Measurements from ENCODE around the gene MND1.

MND1 gene

GRCh38 chr4:153344131-153345011 is at the start of gene MND1:
MND1 (plus strand) TSS chr4:153344688; CDS start chr4:153344738, 50 bp downstream.
- DNase-seq, result peak; percentile 4

- no peak for DNase-seq
Observed at GRCh38 chr4:153295131-153295755, 49.2 kb upstream of the MND1 start.

- no peak for DNase-seq
Observed at GRCh38 chr4:153296040-153296823, 48.3 kb upstream of the MND1 start.

GRCh38 chr4:153297116-153297515 is 47.4 kb upstream of the MND1 start:
- no peak for DNase-seq

GRCh38 chr4:153310793-153311192 is 33.7 kb upstream of the MND1 start:
- no peak for DNase-seq

GRCh38 chr4:153314915-153315314 is 29.6 kb upstream of the MND1 start:
- DNase-seq, result no peak

GRCh38 chr4:153318696-153319320 is 25.7 kb upstream of the MND1 start:
- no peak for DNase-seq

GRCh38 chr4:153322791-153323190 is 21.7 kb upstream of the MND1 start:
- no peak for DNase-seq

- DNase-seq, result no peak
Observed at GRCh38 chr4:153324046-153324445, 20.4 kb upstream of the MND1 start.

- no peak for DNase-seq
Observed at GRCh38 chr4:153325558-153325957, 18.9 kb upstream of the MND1 start.

- DNase-seq, result no peak
Observed at GRCh38 chr4:153326513-153326912, 18.0 kb upstream of the MND1 start.

GRCh38 chr4:153327247-153327646 is 17.2 kb upstream of the MND1 start:
- no peak for DNase-seq

- DNase-seq, result no peak
Observed at GRCh38 chr4:153332936-153333335, 11.6 kb upstream of the MND1 start.

- no peak for DNase-seq
Observed at GRCh38 chr4:153333874-153334273, 10.6 kb upstream of the MND1 start.

- DNase-seq, result no peak
Observed at GRCh38 chr4:153335665-153336064, 8.8 kb upstream of the MND1 start.

GRCh38 chr4:153337686-153338085 is 6.8 kb upstream of the MND1 start:
- no peak for DNase-seq

GRCh38 chr4:153341575-153342090 is 2.9 kb upstream of the MND1 start:
- DNase-seq, result peak; percentile 32

- DNase-seq, result no peak
Observed at GRCh38 chr4:153342751-153343552, 1.5 kb upstream of the MND1 start.

- DNase-seq, result peak; percentile 46
Observed at GRCh38 chr4:153345012-153345981, 809 bp downstream of the MND1 start.

GRCh38 chr4:153346031-153346430 is 1.5 kb downstream of the MND1 start:
- DNase-seq, result no peak

GRCh38 chr4:153346563-153346962 is 2.1 kb downstream of the MND1 start:
- no peak for DNase-seq
